Forelimb muscle (tissue), 1 donor: Measurements from ENCODE around the gene THAP6. TPM values are rescaled to one million over a fixed set of nuclear protein-coding genes. Genes with fewer than 3 reads are reported as not detected.
A peak's percentile ranks its signal among the peaks of the same experiment; 100 is the strongest.
"Not testable (repeated sequence)": the region's sequence is repeated elsewhere in the genome, so short reads cannot be mapped to it uniquely, and the experiment has no call there.

Experiments
- DNase-seq: peaks from one replicate; pipeline ENCODE4 v3.0.0-alpha.2; 2013; ENCODE audit warnings: low read depth
- polyA plus RNA-seq: library from polyadenylated mRNA; unstranded; fragments of 120-200 nt; gene quantifications from one replicate; pipeline ENCODE4 v1.2.1, GENCODE V29; 2013; ENCODE audit not compliant: insufficient read length

Gene THAP6
- 16.0 TPM for polyA plus RNA-seq

GRCh38 chr4:75514131-75514948 is at the start of gene THAP6, which contains the start of gene RCHY1:
TSS of gene THAP6 (plus strand) at chr4:75514473. CDS start at chr4:75515453, 980 bp downstream.
TSS of gene RCHY1 (minus strand) at chr4:75514403. CDS start at chr4:75514286, 117 bp downstream.
- DNase-seq = peak; percentile 85

- no peak for DNase-seq
Measured at GRCh38 chr4:75469896-75470295, 44.4 kb upstream of the THAP6 start.

DNA sequence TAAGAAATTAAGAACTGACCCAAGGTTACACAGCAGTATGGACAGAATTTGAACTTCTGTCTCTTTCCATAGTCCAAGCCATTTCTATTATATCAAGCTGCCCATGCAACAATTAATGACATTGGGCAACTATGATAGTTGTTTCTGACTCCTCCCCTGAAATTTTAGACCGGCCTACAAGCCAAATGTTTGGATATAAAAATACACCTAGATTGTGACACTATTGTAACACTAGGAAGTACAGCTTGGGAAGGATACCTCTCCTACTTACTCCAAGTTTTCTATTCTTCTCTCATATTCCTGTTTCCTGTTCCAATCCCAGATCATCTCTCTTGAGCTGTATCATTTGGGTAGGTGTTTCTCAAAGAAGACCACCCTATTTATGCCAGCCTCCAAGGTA is 43.5 kb upstream of the THAP6 start:
- DNase-seq = no peak

GRCh38 chr4:75477201-75477600 is 37.1 kb upstream of the THAP6 start:
- DNase-seq = no peak

- DNase-seq = no peak
Measured at GRCh38 chr4:75484190-75484589, 30.1 kb upstream of the THAP6 start.

DNA sequence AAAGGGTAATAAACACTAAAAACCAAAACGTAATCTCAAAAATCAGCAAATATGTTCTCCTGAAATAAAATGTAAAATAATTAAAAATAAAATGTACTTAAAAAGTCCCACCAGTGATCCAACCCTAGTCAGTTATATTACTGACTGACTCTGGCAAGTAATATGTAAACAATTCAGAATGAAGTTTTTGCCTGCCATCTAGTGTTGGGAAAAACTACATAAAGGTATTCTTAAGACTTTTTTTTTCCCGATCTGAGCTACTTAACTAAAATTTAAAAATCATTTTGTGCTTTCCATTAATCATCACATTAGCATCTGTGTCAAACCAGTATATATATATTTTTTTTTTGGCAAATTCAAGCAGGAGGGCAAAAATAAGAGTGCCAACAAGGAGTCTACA is 24.1 kb upstream of the THAP6 start:
- DNase-seq = no peak

DNA sequence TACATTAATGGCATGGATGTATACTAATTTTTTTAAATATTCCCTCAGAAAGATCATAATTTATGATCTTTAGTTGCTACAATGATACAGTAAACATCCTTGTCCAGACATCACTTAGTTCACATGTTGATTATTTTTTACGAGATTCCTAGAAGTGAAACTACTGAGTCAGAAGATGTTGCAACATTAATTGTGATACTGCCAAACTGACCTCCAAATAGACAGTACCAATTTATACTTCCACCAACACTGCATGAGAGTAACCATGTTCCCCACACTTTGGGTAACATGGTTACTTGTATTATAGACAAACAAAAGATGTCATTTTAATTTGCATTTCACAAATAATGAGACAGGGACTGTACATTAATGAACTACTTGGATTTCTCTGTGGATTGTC is 19.7 kb upstream of the THAP6 start:
- no peak for DNase-seq

- DNase-seq = no peak
Measured at GRCh38 chr4:75495476-75495875, 18.8 kb upstream of the THAP6 start.

DNA sequence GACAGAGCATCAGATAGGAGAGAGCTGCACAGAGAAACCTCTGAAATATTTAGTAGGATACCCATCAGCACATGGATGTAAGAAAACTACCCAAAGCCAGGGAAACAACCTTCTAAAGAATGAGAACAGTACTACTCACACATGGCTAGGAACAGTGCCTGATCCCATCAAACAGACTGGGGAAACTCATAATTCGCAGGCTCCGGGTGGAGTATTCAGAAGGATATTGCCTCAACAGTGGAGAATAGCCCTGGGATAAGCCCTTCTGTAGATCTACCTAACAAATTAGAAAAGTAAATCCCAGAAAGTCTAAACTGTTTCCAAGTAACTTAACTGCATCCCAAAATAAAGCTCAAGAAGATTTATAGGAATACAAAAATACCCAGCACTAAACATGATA is 17.9 kb upstream of the THAP6 start:
- no peak for DNase-seq

GRCh38 chr4:75497133-75497532 is 17.1 kb upstream of the THAP6 start:
- DNase-seq = no peak

GRCh38 chr4:75498041-75498440 is 16.2 kb upstream of the THAP6 start:
- no peak for DNase-seq

DNA sequence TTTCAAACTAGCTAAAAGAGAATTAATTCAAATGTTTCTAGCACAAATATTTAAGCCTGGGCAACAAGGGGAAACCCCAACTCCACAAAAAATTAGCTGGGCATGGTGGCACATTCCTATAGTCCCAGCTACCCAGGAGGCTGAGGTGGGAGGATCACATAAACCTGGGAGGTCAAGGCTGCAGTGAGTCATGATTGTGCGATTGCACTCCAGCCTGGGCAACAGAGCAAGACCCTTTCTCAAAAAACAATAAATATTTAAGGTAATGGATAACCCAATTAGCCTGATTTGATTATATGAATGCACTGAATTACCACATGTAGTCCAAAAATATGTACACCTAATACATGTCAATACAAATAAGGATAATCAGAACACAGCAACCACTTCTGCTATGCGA is 14.4 kb upstream of the THAP6 start:
- no peak for DNase-seq

- no peak for DNase-seq
Measured at GRCh38 chr4:75502671-75503070, 11.6 kb upstream of the THAP6 start.

- DNase-seq = no peak
Measured at GRCh38 chr4:75505630-75506029, 8.6 kb upstream of the THAP6 start.

DNA sequence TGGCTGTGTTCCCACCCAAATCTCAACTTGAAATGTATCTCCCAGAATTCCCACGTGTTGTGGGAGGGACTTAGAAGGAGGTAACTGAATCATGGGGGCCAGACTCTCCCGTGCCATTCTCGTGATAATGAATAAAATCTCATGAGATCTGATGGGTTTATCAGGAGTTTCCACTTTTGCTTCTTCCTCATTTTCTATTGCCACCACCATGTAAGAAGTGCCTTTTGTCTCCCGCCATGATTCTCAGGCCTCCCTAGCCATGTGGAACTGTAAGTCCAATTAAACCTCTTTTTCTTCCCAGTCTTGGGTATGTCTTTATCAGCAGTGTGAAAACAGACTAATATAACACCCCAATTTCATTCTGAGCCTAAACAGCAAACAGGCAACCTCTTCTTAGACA is 4.7 kb upstream of the THAP6 start:
- DNase-seq = not testable (repeated sequence)

DNA sequence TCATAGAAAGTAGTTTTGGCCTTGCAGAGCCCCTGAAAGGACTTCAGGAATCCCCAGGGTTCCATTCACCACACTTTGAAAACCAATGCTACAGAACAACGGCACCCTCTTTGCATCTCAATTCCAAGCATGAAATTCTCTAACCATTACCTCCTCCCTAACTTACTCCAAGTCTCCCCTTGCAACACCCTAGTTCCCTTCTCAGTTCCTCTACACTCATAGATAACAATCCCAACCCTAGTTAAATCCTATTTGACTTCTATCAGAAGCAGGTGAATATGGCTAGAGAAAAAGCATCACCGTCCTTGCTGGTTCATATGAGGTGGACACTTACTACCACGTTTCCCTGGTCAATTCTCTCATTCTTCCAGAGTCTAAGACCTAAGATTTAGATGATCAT is 2.4 kb upstream of the THAP6 start:
- DNase-seq = no peak

GRCh38 chr4:75512386-75513211 is 1.7 kb upstream of the THAP6 start:
- DNase-seq = no peak

- DNase-seq = no peak
Measured at GRCh38 chr4:75513526-75514130, 645 bp upstream of the THAP6 start.

- DNase-seq = no peak
Measured at GRCh38 chr4:75514949-75515612, 808 bp downstream of the THAP6 start.

GRCh38 chr4:75516144-75516543 is 1.9 kb downstream of the THAP6 start:
- DNase-seq = no peak

DNA sequence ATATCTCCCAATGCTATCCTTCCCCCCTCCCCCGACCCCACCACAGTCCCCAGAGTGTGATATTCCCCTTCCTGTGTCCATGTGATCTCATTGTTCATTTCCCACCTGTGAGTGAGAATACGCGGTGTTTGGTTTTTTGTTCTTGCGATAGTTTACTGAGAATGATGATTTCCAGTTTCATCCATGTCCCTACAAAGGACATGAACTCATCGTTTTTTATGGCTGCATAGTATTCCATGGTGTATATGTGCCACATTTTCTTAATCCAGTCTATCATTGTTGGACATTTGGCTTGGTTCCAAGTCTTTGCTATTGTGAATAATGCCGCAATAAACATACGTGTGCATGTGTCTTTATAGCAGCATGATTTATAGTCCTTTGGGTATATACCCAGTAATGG is 5.2 kb downstream of the THAP6 start:
- not testable (repeated sequence) for DNase-seq

DNA sequence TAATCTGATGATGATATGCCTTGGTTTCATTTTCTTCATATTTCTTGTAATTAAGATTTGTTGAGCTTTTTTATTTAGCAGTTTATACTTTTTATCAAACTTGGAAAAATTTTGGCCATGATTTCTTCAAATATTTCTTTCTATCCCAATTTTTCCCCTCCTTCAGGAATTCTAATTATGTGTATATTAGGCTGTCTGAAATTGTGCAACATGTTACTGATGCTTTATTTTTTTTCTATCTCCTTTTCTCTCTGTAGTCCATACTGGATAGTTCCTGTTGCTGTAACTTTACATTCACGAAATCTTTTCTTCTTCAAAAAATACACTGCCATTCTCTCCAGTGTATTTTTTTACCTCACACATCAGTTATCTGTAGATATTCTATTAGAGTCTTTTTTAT is 10.8 kb downstream of the THAP6 start:
- DNase-seq = no peak
